ENCODE results near the gene AQP1.

GRCh38 chr7:30974605-30975255 is 63.1 kb downstream of the AQP1 start:
- no peak for TF ChIP-seq ARNTL (CRISPR knock-in tag; IDR thresholded peaks at IDR 0.05; ENCODE audit: borderline replicate concordance, low read depth)
- no peak for TF ChIP-seq GLIS3 (CRISPR knock-in tag; IDR thresholded peaks at IDR 0.05)
- TF ChIP-seq PPARA (CRISPR knock-in tag; IDR thresholded peaks at IDR 0.05; ENCODE audit: borderline replicate concordance): no peak
- TF ChIP-seq ESRRG (CRISPR knock-in tag; IDR thresholded peaks at IDR 0.05): no peak
- no peak for TF ChIP-seq CREB5 (CRISPR knock-in tag; IDR thresholded peaks at IDR 0.05; ENCODE audit: low read depth)
